D721Med (cell line): ENCODE results near the gene PTGES2.
A peak's percentile ranks its signal among the peaks of the same experiment; 100 is the strongest.

Experiments used
- DNase-seq: peaks from one replicate; pipeline ENCODE4 v3.0.0; 2011; ENCODE audit warnings: low spot score; ENCODE audit not compliant: insufficient read length
- FAIRE-seq: peaks from 2 replicates; lab custom pipeline; 2011; peaks lifted over from hg19 to GRCh38; lab: Jason Lieb, UNC
- CTCF ChIP-seq: IDR thresholded peaks from 2 replicates; pipeline ENCODE4 v1.5.1; 2012; ENCODE audit warnings: mild to moderate bottlenecking, control low read depth; ENCODE audit not compliant: insufficient read depth; ENCODE audit errors: missing control alignments

The PTGES2 gene

GRCh38 chr9:128091571-128091970 lies 36.0 kb downstream of the PTGES2 start:
- DNase-seq, result no peak
- TF ChIP-seq CTCF, result no peak
- FAIRE-seq, result no peak

- TF ChIP-seq CTCF, result no peak
- FAIRE-seq (no peak), DNase-seq (peak; percentile 99)
These were observed 36.4 kb downstream of the PTGES2 start for GRCh38 chr9:128091144-128091543.

GRCh38 chr9:128089299-128089698 lies 38.2 kb downstream of the PTGES2 start:
- DNase-seq, result no peak
- no peak for TF ChIP-seq CTCF
- no peak for FAIRE-seq

GRCh38 chr9:128088253-128088945 lies 39.1 kb downstream of the PTGES2 start:
- DNase-seq (no peak), FAIRE-seq (no peak)
- TF ChIP-seq CTCF, result no peak

- no peak for TF ChIP-seq CTCF
- DNase-seq (no peak), FAIRE-seq (no peak)
These were observed 40.3 kb downstream of the PTGES2 start for GRCh38 chr9:128087262-128087661.

DNA sequence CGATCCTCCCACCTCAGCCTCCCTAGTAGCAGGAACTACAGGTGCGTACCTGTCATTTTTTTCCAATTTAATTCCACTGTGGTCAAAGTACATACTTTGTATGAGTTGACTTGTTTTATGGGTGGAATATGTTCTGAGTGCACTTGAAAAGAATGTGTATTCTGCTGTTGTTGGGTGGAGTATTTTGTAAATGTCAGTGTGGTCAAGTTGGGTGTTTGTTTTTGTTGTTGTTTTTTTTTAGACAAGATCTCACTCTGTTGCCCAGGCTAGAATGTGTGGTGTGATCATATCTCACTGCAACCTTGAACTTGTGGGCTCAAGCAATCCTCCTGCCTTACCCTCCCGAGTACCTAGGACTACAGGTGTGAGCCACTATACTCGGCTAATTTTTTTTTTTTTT lies 41.6 kb downstream of the PTGES2 start:
- no peak for TF ChIP-seq CTCF
- FAIRE-seq (no peak), DNase-seq (no peak)

GRCh38 chr9:128084746-128085145 lies 42.8 kb downstream of the PTGES2 start:
- DNase-seq, result no peak
- no peak for TF ChIP-seq CTCF
- no peak for FAIRE-seq
